B cell (primary cell): ENCODE measurements around the gene CNTF.

ENCODE experiments used
- EZH2 ChIP-seq: IDR thresholded peaks from 2 replicates; pipeline ENCODE4 v1.6.1; 2012; ENCODE audit warnings: borderline replicate concordance, low read depth, mild to moderate bottlenecking, moderate library complexity, low read length; ENCODE audit not compliant: insufficient read depth, poor library complexity, severe bottlenecking
- TF ChIP-seq, protein P1 (sequence below): fragments of 200-600 bp; IDR thresholded peaks from one replicate; pipeline ENCODE4 v1.8.0; 2022; ENCODE audit warnings: antibody characterized with exemption, mild to moderate bottlenecking

DNA sequence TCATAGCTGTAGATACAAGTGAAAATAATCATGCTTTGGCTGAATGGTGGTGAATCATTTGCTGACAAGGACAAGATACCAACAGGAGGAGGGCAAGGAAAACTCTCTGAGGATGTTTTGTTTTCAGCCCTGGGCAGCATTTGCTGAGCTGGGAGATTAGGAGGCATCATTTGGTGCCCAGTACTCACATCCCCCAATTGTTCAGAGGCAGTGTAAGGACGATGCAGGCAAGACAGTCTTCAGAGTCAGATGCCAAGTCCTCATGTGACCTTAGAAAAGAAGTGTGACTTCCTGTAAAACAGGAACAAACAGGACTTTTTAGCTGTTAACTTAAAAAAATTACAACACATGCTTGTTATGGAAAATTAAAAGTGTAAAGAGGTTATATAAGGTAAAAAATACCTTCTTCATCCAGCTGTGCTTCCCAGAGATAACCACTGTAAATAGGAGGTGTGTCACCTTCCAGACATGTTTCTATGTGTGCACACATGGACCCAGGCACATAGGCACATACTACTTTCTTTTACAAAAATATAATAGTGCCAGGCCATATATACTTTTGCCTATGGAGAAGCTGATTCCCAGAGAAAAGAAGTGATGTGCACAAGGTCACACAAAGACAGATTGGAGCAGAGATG lies 18.0 kb downstream of the CNTF start:
- TF ChIP-seq, protein P1, sequence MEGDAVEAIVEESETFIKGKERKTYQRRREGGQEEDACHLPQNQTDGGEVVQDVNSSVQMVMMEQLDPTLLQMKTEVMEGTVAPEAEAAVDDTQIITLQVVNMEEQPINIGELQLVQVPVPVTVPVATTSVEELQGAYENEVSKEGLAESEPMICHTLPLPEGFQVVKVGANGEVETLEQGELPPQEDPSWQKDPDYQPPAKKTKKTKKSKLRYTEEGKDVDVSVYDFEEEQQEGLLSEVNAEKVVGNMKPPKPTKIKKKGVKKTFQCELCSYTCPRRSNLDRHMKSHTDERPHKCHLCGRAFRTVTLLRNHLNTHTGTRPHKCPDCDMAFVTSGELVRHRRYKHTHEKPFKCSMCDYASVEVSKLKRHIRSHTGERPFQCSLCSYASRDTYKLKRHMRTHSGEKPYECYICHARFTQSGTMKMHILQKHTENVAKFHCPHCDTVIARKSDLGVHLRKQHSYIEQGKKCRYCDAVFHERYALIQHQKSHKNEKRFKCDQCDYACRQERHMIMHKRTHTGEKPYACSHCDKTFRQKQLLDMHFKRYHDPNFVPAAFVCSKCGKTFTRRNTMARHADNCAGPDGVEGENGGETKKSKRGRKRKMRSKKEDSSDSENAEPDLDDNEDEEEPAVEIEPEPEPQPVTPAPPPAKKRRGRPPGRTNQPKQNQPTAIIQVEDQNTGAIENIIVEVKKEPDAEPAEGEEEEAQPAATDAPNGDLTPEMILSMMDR, result no peak
- TF ChIP-seq EZH2, result no peak
